B cell (primary cell): ENCODE measurements around the gene TMEM231. TPM values are rescaled to one million over a fixed set of nuclear protein-coding genes. Genes with fewer than 3 reads are reported as not detected.

Experiments
- ATAC-seq: fragments of 200-7000 bp; cut with Tn5 transposase; one replicate; pipeline ENCODE4 v1.10.0; 2021; ENCODE audit warnings: low read depth, mild to moderate bottlenecking, moderate number of reproducible peaks, moderate library complexity
- CTCF ChIA-PET: fragments of 350-600 bp; sonication (Branson Sonifier 250); formaldehyde crosslinking; loops from one replicate; lab custom pipeline; 2021; ENCODE audit warnings: antibody characterized with exemption, inconsistent platforms; lab: Charles Lee
- POLR2A ChIA-PET: fragments of 350-600 bp; sonication (Branson Sonifier 250); formaldehyde crosslinking; loops from one replicate; lab custom pipeline; 2021; ENCODE audit warnings: antibody characterized with exemption; lab: Charles Lee
- DNase-seq: peaks from one replicate; pipeline ENCODE4 v3.0.0; 2013
- H2AFZ ChIP-seq: 2 replicates; pipeline ENCODE4 v1.6.1; 2012; ENCODE audit warnings: mild to moderate bottlenecking, low read depth, low read length; ENCODE audit not compliant: insufficient read depth, poor library complexity, severe bottlenecking
- H3K27ac ChIP-seq, 2 donors: 1 replicate in 1 of 2; 2 replicates in 1 of 2; pipeline ENCODE4 v1.5.1; 2012 to 2013; ENCODE audit warnings: low read length in 2 of 2, mild to moderate bottlenecking in 2 of 2, moderate library complexity in 1 of 2
- H3K27me3 ChIP-seq, 4 experiments: fragments of 200-600 bp in 1 of 4; sonication (generic) in 1 of 4; replicated peaks in 1 of 4; 1 replicate in 2 of 4; 2 replicates in 2 of 4; pipeline versions ENCODE4 v1.6.1 to v1.7.0; 2013 to 2016; ENCODE audit warnings: low read length in 3 of 4, mild to moderate bottlenecking in 2 of 4, mixed read lengths in 1 of 4, moderate library complexity in 1 of 4; ENCODE audit not compliant: insufficient read depth in 4 of 4, control insufficient read depth in 3 of 4; ENCODE audit errors: control extremely low read depth in 1 of 4
- H3K36me3 ChIP-seq, 2 experiments: replicated peaks in 1 of 2; 1 replicate in 1 of 2; 2 replicates in 1 of 2; pipeline versions ENCODE4 v1.6.1 to v1.7.1; 2013; ENCODE audit warnings: low read length in 1 of 2; ENCODE audit not compliant: insufficient read depth in 2 of 2, control insufficient read depth in 1 of 2; ENCODE audit errors: control extremely low read depth in 1 of 2, extremely low read depth in 1 of 2
- H3K4me1 ChIP-seq, 2 donors: fragments of 200-600 bp in 1 of 2; sonication (generic) in 1 of 2; 1 replicate in 1 of 2; 2 replicates in 1 of 2; pipeline versions ENCODE4 v1.5.1 to v1.6.1; 2013 to 2017; ENCODE audit warnings: low read length in 2 of 2; ENCODE audit not compliant: control insufficient read depth in 2 of 2, insufficient read depth in 2 of 2
- H3K4me2 ChIP-seq: replicated peaks from 2 replicates; pipeline ENCODE3; 2012; ENCODE audit warnings: mild to moderate bottlenecking, low read depth, low read length; ENCODE audit not compliant: poor library complexity, severe bottlenecking
- H3K4me3 ChIP-seq, 5 experiments: fragments of 200-600 bp in 1 of 5; sonication (generic) in 1 of 5; 1 replicate in 3 of 5; 2 replicates in 2 of 5; pipeline versions ENCODE4 v1.5.1 to v1.7.0; 2011 to 2016; ENCODE audit warnings: low read length in 4 of 5, mild to moderate bottlenecking in 4 of 5, low read depth in 2 of 5, control low read depth in 1 of 5, moderate library complexity in 1 of 5; ENCODE audit not compliant: insufficient read depth in 1 of 5; ENCODE audit errors: control extremely low read depth in 1 of 5, extremely low read depth in 1 of 5
- H3K79me2 ChIP-seq: fragments of 200-600 bp; sonication (generic); one replicate; pipeline ENCODE4 v1.6.0; 2016; ENCODE audit warnings: low read length; ENCODE audit not compliant: control insufficient read depth, insufficient read depth
- H3K9ac ChIP-seq: fragments of 200-600 bp; sonication (generic); 2 replicates; pipeline ENCODE4 v1.6.1; 2017; ENCODE audit warnings: mild to moderate bottlenecking, low read length, moderate library complexity
- H3K9me3 ChIP-seq, 3 donors: one replicate each; pipeline versions ENCODE4 v1.6.1 to v1.7.1; 2013; ENCODE audit warnings: low read length in 2 of 3; ENCODE audit not compliant: control insufficient read depth in 2 of 3, insufficient read depth in 1 of 3; ENCODE audit errors: control extremely low read depth in 1 of 3
- H4K20me1 ChIP-seq: 2 replicates; pipeline ENCODE4 v1.6.0; 2012; ENCODE audit warnings: mild to moderate bottlenecking, low read length; ENCODE audit not compliant: insufficient read depth, control insufficient read depth, poor library complexity, severe bottlenecking
- H3K27ac Mint-ChIP-seq: one replicate; pipeline ENCODE4 v1.8.0; 2021; ENCODE audit warnings: mixed read lengths
- H3K27me3 Mint-ChIP-seq: one replicate; pipeline ENCODE4 v1.8.0; 2021; ENCODE audit warnings: mixed read lengths
- H3K4me1 Mint-ChIP-seq: one replicate; pipeline ENCODE4 v1.8.0; 2021; ENCODE audit warnings: mixed read lengths
- H3K4me3 Mint-ChIP-seq: one replicate; pipeline ENCODE4 v1.8.0; 2021; ENCODE audit warnings: mixed read lengths
- H3K9me3 Mint-ChIP-seq: one replicate; pipeline ENCODE4 v1.8.0; 2022; ENCODE audit warnings: mixed read lengths; ENCODE audit not compliant: insufficient read depth
- EZH2 ChIP-seq: IDR thresholded peaks from 2 replicates; pipeline ENCODE4 v1.6.1; 2012; ENCODE audit warnings: borderline replicate concordance, low read depth, mild to moderate bottlenecking, moderate library complexity, low read length; ENCODE audit not compliant: insufficient read depth, poor library complexity, severe bottlenecking
- WGBS: methylation state at CpG from one replicate; pipeline ENCODE4 v1.1.5; 2013; ENCODE audit warnings: missing lambda C conversion rate; ENCODE audit not compliant: insufficient coverage; 5-methylcytosine and 5-hydroxymethylcytosine counted together
- intact Hi-C: fragments of 100-400 bp; cut with micrococcal nuclease; formaldehyde crosslinking; loops from one replicate; pipeline ENCODE4 v1.10.0; 2022
- polyA plus RNA-seq: library from polyadenylated mRNA; depleted of rRNA; stranded (reverse); fragments of >200 nt; gene quantifications from 2 replicates; pipeline ENCODE4 v1.2.3, GENCODE V29; 2012
- total RNA-seq, 2 donors: library from RNA; stranded (reverse); fragments of 120-200 nt in 1 of 2; gene quantifications; 1 replicate in 1 of 2; 2 replicates in 1 of 2; pipeline versions ENCODE4 v1.2.3 to v1.2.4, GENCODE V29; 2013 to 2022
- TF ChIP-seq, protein P1 (sequence below): fragments of 200-600 bp; IDR thresholded peaks from one replicate; pipeline ENCODE4 v1.8.0; 2022; ENCODE audit warnings: antibody characterized with exemption, mild to moderate bottlenecking

Gene TMEM231
- total and polyA plus RNA-seq, 2 donors (not counting 1 experiment from before 2014, with no cell fraction given): 4.2 to 6.0 TPM

DNA sequence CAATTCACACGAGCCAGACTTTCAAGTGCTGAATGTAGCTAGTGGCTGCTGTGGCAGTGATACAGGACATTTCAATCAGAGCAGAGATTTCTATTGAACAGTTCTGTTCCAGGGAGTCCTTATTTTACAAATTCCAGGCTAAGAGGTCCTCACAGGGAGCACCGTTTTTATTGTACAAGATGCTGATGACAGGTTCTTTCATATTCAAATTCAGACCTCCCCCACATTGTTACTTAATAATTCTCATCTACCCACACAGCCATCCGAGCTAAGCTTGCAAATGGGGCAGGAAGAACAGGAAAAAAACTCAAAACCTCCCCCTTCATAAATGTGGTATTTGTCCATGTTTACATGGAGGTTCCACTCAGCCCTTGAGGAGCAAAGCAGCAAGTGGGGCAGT lies 19.9 kb upstream of the TMEM231 start:
- intact Hi-C loops: no loop called here
- peak overlapping the region in 1 of 2 donors; percentile 54 for H3K27ac ChIP-seq
- H3K4me2 ChIP-seq: no peak overlapping the region
- Mint-ChIP-seq H3K4me1 (peaks cover 61% of the 10 kb centered on the region), H3K27ac (peak overlapping the region; percentile 47), H3K4me3 (no peak overlapping the region), H3K27me3 (no peaks in the 10 kb centered on the region), H3K9me3 (no peaks in the 10 kb centered on the region)
- no peak overlapping the region for H3K4me3 ChIP-seq
- CTCF ChIA-PET: interaction anchor here (1.8 kb wide), 1 partner anchor 11 kb away, joined by 4 read pairs; no protein-coding TSS in a partner anchor
- 100% methylated on average over 1 of the region's 3 CpGs for WGBS
- no peak overlapping the region for H2AFZ ChIP-seq
- no peak for TF ChIP-seq EZH2
- TF ChIP-seq, protein P1, sequence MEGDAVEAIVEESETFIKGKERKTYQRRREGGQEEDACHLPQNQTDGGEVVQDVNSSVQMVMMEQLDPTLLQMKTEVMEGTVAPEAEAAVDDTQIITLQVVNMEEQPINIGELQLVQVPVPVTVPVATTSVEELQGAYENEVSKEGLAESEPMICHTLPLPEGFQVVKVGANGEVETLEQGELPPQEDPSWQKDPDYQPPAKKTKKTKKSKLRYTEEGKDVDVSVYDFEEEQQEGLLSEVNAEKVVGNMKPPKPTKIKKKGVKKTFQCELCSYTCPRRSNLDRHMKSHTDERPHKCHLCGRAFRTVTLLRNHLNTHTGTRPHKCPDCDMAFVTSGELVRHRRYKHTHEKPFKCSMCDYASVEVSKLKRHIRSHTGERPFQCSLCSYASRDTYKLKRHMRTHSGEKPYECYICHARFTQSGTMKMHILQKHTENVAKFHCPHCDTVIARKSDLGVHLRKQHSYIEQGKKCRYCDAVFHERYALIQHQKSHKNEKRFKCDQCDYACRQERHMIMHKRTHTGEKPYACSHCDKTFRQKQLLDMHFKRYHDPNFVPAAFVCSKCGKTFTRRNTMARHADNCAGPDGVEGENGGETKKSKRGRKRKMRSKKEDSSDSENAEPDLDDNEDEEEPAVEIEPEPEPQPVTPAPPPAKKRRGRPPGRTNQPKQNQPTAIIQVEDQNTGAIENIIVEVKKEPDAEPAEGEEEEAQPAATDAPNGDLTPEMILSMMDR: no peak
- no peaks in the 10 kb centered on the region for H3K27me3 ChIP-seq
- peaks cover 42% of the 10 kb centered on the region for H3K79me2 ChIP-seq
- no peak for DNase-seq
- H3K36me3 ChIP-seq: peaks cover 17 to 71% of the 10 kb centered on the region in 2 experiments
- no peak for ATAC-seq
- POLR2A ChIA-PET: no interaction called here
- no peak overlapping the region for H3K9ac ChIP-seq
- H4K20me1 ChIP-seq: peaks cover 25% of the 10 kb centered on the region
- H3K4me1 ChIP-seq: peaks cover 22 to 67% of the 10 kb centered on the region in 2 donors
- no peaks in the 10 kb centered on the region for H3K9me3 ChIP-seq

DNA sequence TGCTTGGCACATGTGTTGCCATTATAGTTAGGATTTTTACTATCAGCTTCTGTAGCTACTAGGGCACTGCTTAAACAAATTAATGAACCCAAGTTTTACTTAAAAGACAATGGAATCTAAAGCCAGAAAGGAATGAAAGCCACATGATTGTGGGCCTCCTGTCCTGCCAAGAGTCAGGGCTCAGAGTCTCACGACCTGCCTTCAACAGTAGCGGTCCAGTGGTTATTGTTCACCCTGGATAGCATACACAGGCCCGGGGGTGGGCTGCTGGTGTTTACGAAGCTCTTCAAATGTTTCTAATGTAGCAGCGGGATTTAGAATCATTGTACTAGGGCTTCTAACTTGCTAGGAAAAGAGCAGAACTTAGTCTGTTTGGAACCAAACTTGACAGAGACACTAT lies 17.9 kb upstream of the TMEM231 start:
- 96% methylated on average over 5 of the region's 5 CpGs for WGBS
- Histone ChIP-seq H3K27ac (no peak overlapping the region), H3K4me3 (no peak overlapping the region), H3K9me3 (no peaks in the 10 kb centered on the region), H2AFZ (no peak overlapping the region), H3K4me1 (peaks cover 27 to 70% of the 10 kb centered on the region in 2 donors), H3K36me3 (peaks cover 19 to 88% of the 10 kb centered on the region in 2 experiments), H3K79me2 (peaks cover 46% of the 10 kb centered on the region), H3K9ac (no peak overlapping the region), H4K20me1 (peaks cover 25% of the 10 kb centered on the region), H3K27me3 (no peaks in the 10 kb centered on the region), H3K4me2 (no peak overlapping the region)
- intact Hi-C loops: no loop called here
- DNase-seq (no peak), ATAC-seq (no peak)
- no peaks in the 10 kb centered on the region for H3K9me3 Mint-ChIP-seq
- POLR2A ChIA-PET: no interaction called here
- H3K4me1 Mint-ChIP-seq: peaks cover 64% of the 10 kb centered on the region
- H3K27me3 Mint-ChIP-seq: no peaks in the 10 kb centered on the region
- no peak for TF ChIP-seq EZH2
- TF ChIP-seq, protein P1: no peak
- H3K4me3 Mint-ChIP-seq: no peak overlapping the region
- CTCF ChIA-PET: interaction anchor here (1.1 kb wide), 1 partner anchor 105 kb away, joined by 5 read pairs; no protein-coding TSS in a partner anchor
- no peak overlapping the region for H3K27ac Mint-ChIP-seq
